Posterior cingulate gyrus (tissue), 11 donors: Measurements from ENCODE around the gene SLC2A5.

Source experiments
- DNase-seq, 10 donors: peaks; one replicate each; pipeline versions ENCODE4 v3.0.0 to v3.0.0-alpha.2; 2020 to 2021; ENCODE audit warnings: mixed read lengths in 3 of 10
- intact Hi-C: fragments of 100-400 bp; cut with DNase I; formaldehyde crosslinking; loops from one replicate; pipeline ENCODE4 v1.15.1; 2023

Gene SLC2A5

DNA sequence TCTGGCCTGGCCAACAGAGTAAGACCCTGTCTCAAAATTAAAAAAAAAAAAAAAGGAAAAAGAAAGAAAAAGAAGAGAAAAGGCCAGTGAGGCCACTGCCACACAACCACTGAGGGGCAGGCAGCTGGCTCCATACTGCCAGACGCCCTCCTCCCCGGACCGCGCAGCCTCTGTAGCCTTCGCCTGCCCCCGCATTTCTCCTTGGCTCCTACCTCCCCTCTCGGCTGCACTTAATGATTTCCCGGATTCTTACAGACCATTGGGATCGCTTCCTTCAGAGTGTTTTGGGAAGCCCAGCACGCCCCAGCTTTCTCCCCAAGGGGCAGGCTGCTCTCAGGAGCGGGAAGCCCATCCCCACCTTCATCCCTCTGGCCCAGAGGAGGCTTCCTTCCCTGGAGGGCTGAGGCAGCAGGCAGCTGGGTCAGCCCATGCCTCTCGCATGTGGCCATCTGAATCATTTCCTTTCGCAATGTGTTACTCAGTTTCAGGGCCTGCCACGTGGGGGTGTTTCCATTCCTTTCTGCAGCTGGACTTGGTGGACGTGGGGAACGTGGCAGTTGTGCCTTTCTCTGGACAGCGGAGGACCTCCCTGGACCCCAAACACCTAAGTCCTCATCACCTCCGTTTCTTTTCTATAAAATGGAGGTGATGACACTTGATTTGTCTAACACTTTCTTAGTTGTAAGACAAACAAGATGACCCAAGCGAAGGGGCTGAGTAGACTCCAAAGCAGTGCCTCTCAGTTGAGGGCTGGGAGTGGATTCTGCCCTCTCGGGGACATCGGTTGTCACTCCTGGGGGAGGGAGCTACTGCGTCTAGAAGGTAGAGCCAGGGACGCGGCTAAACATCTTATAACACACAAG is 2.3 kb downstream of the SLC2A5 start:
- intact Hi-C loops, result no loop called here
- DNase-seq, result peak in 3 of 10 donors; percentile 17 to 90 (median 42)

DNA sequence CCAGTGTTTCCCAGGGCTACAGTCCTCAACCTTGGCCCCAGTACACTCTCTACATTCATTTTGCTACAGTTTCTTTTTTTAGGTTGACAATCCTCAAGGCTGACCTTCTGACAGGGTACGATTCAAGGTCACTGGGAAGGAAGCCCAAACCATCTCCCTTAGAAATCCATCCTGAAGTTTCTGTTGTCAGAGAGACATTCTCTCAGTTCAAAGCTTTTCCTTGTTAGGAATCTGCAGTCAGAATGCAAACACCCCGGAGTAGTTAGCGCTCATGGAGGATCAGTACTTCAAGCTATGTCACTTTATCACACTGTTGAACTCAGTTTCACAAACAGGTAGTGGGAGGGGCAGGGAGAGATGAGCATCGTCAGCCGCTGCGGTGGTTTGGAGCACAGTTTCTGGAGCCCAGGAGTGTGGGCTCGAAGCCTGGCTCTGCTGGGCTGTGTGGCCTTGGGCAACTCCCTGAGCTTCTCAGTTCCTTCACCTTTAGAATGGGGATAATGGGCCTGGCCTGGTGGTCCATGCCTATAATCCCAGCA is 4.2 kb downstream of the SLC2A5 start:
- DNase-seq, result no peak
- intact Hi-C loops, result no loop called here

DNA sequence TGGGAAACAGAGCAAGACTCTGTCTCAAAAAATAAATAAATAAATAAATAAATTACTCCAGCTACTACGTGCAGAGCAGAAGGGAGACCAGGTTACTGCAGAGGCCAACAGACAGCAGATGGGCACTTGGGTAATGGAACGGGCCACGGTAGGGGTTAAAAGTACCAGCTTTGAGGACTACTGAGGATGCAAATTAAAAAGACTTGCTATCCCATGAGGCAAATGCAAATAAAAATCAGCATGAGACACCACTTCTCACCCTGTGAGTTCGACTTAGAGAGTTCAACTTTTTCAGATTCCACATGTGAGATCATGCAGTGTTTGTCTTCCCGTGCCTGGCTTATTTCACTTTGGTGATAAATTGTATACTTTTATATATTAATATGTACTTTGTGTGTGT is 6.6 kb downstream of the SLC2A5 start:
- DNase-seq, result no peak
- intact Hi-C loops, result no loop called here

DNA sequence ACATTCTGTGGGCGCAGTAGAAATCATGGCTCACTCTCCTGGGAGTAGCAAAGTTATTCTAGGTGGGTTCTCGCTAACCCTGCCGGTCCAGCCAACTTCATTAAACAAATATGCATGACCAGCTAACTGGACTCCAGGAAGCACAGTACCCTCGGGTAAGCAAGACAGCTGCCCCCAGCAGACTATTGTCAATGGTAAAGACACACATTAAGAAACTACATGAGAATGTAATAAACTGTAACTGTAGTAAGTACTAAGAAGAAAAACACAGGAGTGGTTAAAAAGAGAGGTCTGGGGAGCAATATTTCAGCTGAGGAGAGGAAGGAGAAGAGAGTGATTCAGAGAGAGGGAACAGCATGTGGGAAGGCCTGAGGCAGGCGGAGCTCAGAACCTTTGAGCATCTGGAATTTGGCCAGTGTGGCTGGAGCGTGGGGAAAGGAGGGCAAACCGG is 7.4 kb downstream of the SLC2A5 start:
- intact Hi-C loops, result no loop called here
- DNase-seq, result no peak

DNA sequence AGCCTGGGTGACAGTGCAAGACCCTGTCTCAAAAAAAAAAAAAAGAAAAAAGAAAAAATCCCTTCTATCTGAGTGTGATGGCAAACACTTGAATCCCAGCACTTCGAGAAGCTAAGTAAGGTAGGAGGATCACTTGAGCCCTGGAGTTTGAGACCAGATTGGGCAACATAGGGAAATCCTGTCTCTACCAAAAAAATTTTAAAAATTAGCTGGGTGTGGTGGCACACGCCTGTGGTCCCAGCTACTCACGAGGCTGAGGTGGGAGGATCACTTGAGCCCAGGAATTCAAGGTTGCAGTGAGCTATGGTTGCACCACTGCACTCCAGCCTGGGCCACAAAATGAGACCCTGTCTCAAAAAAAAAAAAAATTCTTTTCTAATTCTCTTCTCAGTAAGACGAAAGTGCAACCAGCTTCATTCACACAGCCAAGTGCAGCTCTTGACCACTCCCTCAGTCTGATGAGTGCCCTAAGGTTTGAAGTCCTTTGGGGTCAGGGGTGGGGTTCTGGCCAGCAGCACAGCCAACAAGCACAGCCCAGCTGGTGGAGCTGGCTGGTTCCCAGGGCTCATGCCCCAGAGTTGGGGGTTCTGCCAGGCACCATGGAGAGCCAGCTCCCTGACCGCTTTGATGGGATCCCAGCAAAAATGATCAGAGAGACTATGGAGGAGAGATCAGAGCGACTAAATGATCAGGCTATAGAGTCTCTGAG is 8.0 kb downstream of the SLC2A5 start:
- intact Hi-C loops, result no loop called here
- DNase-seq, result no peak

DNA sequence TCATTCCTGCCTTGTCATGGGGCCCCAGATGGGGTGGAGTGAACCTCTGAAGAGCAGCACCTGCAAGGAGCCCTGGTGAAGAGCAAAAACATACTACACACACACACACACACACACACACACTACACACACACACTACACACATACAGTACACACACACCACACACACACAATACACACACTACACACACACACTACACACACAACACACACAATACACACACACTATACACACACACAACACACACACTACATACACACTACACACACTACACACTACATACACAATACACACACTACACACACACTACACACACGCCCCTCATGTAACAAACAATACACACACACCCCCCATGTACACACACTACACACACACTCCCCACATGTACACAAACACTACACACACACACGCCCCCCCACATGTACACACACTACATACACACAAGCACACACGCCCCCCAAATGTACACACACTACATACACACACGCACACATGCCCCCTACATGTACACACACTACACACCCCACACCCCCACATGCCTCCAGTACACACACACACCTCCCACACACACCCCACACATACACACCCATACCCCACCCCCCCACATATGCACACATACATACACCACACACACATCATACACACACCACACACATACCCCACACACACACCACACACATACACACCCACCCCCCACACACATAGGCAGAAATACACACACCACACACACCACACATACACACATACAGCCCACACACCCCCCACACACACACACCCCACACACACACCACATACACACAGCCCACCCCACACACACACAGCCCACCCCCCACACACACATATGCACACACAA is 9.3 kb downstream of the SLC2A5 start:
- intact Hi-C loops, result no loop called here
- DNase-seq, result no peak

DNA sequence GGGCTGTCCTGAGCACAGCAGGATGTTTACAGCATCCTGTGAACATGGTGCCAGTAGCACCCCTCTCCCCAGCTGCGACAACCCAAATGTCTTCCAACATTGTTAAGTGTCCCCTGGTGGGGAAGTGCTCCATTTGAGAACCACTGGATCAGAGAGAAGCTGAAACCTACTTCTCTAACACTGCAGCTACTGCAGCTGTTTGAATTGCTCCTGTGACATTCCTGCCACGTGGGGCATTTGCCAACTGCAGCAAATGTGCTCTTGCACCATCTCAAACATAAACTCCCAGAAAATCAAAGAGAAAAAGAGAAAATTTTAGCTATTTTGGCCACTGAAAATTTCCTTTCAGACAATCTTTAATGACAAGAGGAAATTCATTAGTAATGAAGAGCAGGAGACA is 11.0 kb downstream of the SLC2A5 start:
- intact Hi-C loops, result no loop called here
- peak in 1 of 10 donors; percentile 48 for DNase-seq

DNA sequence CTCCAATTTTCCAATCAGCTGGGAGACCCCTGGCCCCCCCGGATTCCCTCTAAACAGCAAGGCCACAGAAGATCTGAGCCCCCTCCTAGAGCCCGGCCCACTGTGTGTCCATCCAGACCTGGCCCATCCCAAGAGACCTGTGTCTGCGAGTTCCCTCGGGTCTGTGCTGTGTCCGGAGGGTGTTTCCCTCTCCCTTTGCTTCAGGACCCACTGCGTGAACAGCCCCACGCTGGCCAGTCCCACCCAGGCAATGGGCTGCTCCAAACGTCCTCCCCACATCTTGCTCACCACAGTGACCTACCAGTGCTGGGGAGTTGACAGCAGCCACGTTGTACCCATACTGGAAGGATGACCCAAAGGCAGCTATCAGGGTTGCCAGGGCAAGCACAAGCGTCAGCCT is 11.6 kb downstream of the SLC2A5 start:
- intact Hi-C loops, result no loop called here
- peak in 1 of 10 donors; percentile 65 for DNase-seq

DNA sequence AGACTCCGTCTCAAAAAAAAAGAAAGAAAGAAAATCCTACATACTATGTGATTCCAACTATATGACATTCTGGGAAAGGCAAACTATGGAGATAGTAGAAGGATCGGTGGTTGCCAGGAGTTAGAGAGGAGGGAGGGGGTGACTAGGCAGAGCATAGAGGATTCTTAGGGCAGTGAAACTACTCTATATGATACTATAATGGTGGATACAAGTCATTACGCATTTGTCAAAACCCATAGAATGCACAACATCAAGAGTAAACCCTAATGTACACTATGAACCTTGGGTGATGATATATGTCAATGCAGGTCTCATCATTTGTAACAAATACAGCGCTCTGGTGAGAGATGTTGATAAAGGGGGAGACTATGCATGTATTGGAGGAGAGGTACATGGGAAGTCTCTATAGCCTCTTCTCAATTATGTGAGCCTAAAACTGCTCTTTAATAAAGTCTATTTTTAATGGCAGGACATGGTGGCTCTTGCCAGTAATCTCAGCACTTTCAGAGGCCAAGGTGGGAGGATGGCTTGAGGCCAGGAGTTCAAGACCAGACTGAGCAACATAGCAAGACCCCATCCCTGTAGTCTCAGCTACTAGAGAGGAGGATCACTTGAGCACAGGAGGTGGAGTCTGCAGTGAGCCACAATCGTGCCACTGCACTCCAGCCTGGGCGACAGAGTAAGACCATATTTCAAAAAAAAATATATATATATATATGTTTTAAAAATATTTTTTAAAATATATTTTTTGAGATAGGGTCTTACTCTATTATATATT is 17.0 kb downstream of the SLC2A5 start:
- no peak for DNase-seq
- intact Hi-C loops, result no loop called here

DNA sequence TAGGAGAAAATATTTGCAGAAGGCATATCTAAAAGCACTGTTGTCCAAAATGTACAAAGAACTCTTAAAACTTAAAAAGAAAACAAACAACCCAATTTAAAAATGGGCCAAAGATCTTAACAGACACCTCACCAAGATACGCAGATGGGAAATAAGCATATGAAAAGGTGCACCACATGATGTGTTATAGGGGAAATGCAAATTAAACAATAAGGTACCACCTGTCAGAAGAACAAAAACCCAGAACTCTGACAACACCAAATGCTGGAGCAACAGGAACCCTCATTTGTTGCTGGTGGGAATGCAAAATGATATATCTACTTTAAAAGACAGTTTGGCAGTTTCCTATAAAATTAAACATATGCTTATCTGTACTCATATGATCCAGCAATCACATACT is 18.1 kb downstream of the SLC2A5 start:
- intact Hi-C loops, result no loop called here
- DNase-seq, result no peak

DNA sequence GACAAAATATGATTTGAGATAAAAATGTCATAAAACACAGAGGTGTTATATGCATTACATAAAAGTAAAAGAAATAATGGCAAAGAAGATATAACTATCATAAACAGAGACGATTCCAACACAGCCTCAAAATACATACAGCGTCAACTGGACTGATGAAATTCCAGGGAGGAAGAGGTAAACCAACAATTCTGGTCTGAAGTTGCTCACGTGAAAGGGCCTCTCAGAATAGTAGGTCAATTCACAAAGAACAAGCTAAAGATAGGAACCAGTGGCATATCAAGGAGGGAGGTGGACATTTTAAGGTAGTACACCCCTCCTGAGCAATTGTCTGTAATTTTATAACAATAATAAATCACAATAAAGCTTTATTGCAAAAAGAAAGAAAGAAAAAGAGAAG is 18.6 kb downstream of the SLC2A5 start:
- intact Hi-C loops, result no loop called here

DNA sequence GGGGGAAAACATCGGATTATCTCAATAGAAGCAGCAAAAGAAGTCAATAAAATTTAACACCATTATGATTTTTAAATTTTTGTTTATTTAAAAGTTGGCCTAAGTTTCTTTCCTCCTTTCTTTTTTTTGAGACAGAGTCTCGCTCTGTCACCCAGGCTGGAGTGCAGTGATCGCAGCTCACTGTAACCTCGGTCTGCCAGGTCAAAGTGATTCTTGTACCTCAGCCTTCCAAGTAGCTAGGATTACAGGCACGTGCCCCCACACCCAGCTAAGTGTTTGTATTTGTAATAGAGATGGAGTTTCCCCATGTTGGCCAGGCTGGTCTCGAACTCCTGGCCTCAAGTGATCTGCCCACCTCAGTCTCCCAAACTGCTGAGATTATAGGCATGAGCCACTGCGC is 20.9 kb downstream of the SLC2A5 start:
- DNase-seq, result peak in 1 of 10 donors; percentile 60
- intact Hi-C loops, result no loop called here

More for the DNA sequence above, 18.6 kb downstream of the SLC2A5 start:
- no peak for DNase-seq

DNA sequence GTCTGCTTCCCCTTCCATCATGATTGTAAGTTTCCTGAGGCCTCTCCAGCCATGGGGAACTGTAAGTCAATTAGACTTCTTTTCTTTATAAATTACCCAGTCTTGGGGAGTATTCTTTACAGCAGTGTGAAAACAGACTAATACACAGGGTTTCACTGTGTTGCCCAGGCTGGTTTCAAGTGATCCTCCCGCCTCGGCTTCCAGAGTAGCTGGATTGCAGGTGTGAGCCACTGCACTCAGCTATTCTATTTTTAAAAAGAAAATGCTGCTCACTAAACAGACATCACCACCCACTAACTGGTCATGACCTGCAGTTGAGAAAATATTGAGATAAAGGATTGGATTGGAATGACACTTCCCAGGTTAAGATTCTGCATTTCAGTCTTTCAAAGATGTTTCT is 22.4 kb downstream of the SLC2A5 start:
- DNase-seq, result peak in 2 of 10 donors; percentile 12 to 26
- intact Hi-C loops, result no loop called here

DNA sequence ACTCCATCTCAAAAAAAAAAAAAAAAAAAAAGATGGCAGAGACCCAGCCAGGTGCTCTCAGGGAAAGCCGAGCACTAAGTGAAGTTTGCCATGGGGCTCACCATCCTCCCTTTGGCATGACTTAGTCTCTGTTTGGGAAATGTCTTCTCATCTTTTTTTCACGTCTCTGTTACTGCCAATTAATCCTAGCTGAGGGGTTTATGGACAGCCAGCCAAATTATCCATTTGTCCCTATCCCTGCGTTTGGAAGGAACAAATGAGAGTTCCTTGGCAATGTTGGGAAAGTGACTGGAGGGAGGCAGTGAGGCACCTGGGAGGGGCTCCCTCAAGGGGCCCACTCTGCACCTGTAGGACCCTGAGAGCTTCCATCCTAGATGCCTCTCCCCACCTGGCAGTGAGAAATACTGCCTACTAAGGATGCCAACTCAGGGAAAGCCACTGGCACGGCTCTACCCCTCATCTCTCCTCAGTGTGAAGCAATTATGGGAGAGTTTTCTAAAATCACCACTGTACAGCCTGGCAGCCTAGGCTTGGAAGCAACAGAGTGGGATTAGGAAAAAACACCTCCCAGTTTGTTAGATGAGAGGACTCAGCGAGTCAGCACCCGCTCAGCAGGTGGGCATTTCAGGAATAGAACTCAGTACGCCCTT is 23.4 kb downstream of the SLC2A5 start:
- intact Hi-C loops, result no loop called here
- DNase-seq, result peak in 1 of 10 donors; percentile 61

DNA sequence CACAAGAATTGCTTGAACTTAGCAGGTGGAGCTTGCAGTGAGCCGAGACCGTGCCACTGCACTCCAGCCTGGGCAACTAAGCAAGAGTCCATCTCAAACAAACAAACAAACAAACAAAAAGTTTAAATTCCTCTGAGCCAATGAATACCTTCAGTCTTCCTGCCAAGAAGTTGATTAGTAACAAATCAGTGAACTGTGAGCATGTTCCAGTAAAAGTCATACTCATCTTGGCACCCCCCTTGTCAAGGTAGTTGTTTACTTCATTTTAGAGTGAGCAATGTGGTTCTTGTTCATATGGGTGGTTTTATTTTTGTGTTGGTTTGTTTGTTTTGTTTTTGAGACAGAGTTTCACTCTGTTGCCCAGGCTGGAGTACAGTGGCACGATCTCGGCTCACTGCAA is 25.2 kb downstream of the SLC2A5 start:
- DNase-seq, result no peak
- intact Hi-C loops, result no loop called here

DNA sequence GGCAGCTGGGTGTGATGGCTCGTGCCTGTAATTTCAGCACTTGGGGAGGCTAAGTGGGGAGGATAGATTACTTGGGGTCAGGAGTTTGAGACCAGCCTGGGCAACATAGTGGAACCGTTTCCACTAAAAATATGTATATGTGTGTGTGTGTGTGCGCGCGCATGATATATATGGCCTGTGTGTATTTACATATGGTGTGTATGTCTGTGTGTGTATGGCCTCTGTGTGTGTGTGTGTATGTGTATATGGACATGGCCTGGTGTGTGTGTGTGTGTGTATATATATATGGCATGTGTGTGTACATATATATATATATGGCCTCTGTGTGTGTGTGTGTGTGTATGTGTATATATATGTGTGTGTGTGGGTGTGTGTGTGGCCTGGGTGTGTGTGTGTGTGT is 27.2 kb downstream of the SLC2A5 start:
- intact Hi-C loops, result no loop called here
- DNase-seq, result no peak

DNA sequence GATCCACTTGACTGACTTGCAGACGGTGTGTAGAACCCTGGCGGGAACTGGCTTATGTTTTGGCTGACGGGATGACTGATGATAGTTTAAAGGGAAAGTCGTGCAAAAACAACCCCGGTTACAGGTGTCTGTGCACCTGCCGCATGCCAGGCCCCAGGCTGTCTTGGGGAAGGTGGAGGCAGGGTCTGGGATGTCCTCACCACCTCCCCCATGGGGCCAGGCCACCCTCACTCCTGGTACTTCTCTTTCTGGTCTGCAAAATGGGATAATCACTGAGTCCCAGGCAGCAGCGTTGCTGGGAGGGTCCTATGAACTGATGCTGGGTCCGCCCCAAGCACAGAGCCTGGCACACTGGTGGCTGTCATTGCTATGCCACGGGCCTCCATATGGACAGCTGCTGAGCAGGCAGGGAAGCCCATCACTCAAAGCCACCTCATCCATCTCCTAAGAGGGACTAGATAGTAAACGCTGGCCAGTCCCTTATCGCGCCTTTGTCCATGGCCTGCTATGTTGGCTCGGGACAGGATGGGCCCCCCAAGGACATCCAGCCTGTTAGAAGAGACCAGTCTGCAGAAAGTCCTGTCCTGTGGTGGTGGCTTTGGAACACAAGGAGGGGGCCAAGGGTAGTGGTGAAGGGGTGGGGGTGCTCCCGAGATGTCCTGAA is 28.2 kb downstream of the SLC2A5 start:
- intact Hi-C loops, result no loop called here
- peak in 2 of 10 donors; percentile 54 to 72 for DNase-seq

DNA sequence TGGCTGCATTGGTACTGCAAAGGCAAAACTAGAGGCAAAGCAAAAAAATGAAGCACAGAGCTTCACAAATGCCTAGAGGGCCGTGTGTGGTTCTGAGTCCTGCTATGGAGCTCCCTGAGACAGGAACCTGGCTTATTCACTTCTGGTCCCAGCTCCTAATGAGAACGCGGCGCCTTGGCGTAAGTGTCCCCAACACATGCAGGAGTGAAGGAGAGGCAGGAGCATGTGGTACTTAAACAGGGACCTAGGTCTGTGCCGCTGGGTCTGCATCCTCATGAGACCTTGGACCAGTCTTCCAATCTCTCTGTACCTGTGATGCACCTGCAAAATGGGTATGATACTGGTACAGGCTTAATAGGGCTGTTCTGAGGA is 28.8 kb downstream of the SLC2A5 start:
- peak in 1 of 10 donors; percentile 52 for DNase-seq
- intact Hi-C loops, result no loop called here
